NCI-H2227 treated with DMSO at 0.1 percent for 48 hours (cell line): ENCODE results near the gene SLC35G4.
"Not testable (repeated sequence)": the region's sequence is repeated elsewhere in the genome, so short reads cannot be mapped to it uniquely, and the experiment has no call there.

ENCODE experiments used
- DNase-seq: peaks from one replicate; lab custom pipeline; 2025; lab: John Stamatoyannopoulos, UW

Gene SLC35G4

DNA sequence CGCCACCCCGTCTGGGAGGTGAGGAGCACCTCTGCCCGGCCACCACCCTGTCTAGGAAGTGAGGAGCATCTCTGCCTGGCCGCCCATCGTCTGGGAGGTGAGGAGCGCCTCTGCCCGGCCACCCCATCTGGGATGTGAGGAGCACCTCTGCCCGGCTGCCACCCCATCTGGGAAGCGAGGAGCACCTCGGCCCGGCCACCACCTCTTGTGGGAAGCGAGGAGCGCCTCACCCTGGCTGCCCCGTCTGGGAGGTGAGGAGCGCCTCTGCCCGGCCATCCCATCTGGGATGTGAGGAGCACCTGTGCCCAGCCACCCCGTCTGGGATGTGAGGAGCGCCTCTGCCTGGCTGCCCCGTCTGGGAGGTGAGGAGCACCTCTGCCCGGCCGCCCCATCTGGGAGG is 4.6 kb downstream of the SLC35G4 start:
- not testable (repeated sequence) for DNase-seq

- DNase-seq = not testable (repeated sequence)
These were observed 5.6 kb downstream of the SLC35G4 start for GRCh38 chr18:11614981-11615380.

DNA sequence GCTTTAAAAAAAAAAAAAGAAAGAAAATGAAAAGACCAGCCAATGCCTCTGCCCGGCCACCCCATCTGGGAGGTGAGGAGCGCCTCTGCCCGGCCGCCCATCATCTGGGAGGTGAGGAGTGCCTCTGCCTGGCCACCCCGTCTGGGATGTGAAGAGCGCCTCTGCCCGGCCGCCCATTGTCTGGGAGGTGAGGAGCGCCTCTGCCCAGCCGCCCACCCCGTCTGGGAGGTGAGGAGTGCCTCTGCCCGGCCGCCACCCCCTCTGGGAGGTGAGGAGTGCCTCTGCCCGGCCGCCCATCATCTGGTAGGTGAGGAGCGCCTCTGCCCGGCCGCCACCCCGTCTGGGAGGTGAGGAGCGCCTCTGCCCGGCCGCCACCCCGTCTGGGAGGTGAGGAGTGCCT is 37.9 kb downstream of the SLC35G4 start:
- not testable (repeated sequence) for DNase-seq

DNA sequence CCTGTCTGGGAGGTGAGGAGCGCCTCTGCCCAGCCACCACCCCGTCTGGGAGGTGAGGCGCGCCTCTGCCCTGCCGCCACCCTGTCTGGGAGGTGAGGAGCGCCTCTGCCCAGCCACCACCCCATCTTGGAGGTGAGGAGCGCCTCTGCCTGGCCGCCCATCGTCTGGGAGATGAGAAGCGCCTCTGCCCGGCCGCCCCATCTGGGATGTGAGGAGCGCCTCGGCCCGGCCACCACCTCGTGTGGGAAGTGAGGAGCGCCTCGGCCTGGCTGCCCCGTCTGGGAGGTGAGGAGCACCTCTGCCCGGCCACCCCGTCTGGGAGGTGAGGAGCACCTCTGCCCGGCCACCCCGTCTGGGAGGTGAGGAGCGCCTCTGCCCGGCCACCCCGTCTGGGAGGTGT is 38.4 kb downstream of the SLC35G4 start:
- DNase-seq = not testable (repeated sequence)

- no peak for DNase-seq
These were observed 40.4 kb downstream of the SLC35G4 start for GRCh38 chr18:11649839-11650238.

DNA sequence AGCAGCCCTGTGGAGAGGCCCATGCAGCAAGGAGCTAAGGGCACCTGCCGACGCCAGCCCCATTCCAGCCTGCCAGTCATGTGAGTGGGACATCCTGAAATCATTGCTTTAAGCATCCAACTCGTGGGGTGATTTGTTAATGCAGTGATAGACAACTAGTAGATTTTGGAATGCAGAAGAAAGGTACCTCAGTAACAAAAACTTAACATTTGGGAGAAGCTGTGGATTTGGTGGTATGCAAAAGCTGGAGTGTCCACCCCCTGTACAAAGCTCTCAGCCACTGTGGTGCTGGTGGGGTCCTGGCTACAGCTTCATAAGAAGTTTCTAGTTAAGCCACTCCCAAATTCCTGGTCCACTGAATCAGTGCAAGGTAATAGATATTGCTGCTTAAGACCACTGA is 42.5 kb downstream of the SLC35G4 start:
- no peak for DNase-seq

GRCh38 chr18:11653521-11653920 is 44.1 kb downstream of the SLC35G4 start:
- no peak for DNase-seq

DNA sequence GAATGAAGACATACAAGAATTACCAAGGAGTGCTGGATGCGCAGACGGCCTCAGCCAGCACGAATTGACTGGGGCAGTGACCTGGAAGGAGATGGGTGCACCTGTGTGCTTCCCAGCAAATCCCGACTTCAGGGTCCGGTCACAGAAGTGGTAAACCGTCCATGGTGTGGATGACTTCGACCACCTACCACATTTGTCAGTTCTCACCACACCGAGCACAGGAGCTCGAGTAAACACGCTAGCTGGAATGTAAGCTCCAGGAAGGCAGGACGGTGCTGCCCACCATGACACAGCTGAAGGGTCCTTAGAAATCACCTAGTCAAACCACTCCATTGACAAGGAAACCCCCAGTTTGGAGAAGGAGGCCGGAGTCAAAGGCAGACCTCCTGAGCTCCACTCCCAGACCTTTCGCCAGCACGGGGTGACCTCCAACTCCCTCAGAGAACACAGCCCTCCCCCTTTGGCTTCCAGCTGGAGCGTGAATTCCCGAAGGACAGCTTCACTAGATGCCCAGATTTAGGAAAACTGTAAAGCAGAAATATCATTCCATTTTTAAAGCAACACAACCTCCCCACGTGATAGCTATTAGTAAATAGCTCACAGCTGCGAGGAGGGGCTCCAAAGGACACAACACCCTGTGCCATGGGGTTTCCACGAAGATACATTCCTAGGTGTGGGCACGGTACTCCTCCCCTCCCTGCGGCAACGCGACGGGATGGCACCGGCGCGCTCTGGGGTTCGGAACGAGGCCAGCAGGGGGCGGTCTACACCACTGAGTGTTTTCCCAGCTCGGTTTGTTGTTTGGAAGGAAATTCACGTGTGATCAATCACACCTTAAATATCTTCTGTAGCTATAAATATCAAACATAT is 45.6 kb downstream of the SLC35G4 start:
- DNase-seq = peak; percentile 2

DNA sequence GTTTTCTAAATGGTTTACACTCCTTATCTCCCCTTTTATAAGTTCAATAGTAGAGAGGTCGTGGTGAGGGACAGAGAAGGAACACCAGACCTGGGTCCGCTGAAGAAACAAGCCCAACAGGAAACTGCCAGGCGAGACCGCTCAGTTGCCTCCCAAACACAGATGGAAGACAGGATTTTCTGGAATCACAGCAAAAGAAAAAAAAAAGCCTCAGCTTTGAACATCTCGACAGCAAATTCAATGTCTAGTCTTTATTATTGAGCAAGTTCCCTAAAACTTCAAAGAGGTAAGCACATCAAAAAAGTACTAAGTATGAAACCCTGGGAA is 46.2 kb downstream of the SLC35G4 start:
- DNase-seq = no peak

DNA sequence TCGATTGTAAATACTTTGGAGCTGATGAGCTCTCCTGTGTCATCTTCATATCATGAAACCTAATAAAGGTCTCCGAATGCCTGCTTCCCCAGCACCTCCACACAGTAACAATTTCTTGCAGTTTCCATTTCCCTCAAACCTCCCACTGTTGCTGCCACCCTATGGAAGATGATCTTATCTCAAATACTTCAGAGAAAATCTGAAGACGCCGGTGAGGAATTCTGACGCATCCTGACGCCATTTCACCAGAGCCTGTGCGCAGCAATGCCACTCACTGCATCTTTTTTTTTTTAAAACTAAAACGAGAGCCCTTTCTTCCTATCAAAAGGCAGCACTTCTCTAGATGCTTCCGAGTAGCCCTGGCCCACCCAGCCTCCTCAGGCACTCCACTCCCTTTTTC is 47.8 kb downstream of the SLC35G4 start:
- no peak for DNase-seq

DNA sequence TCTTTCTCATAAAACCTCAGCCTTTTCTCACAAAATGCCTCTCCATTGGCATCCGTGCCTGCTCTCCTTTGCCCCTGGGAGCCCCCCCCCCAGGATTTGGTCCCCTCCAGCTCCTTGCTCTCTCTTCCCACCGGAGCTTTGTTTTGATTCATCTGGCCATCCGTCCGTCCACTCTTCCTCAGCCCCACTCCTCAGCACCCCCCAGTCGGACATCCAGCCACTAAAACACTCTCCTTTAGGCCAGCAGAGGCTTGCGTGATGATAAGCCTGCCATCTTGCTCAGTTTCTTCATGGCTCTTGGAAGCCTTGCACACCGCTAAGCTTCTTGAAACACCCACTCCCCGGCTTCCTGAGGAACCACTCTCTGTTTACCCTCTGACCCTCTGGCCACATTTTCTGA is 48.2 kb downstream of the SLC35G4 start:
- DNase-seq = no peak

DNA sequence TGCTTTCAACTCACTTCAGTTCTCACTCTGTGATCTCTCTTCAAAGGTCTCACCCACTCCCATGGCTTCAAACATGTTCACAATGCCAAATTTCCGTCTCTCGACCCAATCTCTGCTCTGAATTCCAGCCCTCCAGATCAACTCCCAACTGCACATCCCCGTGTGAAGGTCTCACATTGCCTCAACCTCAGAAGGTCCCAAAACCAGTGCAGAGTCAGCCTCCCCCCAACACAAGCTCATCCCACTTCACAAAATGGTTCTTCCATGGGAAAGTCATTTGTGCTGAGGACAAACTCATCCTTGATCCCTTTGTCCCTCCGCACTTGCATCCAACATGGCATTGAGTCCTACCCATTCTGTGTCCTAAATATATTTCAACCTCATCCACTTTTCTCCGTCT is 48.6 kb downstream of the SLC35G4 start:
- DNase-seq = no peak

DNA sequence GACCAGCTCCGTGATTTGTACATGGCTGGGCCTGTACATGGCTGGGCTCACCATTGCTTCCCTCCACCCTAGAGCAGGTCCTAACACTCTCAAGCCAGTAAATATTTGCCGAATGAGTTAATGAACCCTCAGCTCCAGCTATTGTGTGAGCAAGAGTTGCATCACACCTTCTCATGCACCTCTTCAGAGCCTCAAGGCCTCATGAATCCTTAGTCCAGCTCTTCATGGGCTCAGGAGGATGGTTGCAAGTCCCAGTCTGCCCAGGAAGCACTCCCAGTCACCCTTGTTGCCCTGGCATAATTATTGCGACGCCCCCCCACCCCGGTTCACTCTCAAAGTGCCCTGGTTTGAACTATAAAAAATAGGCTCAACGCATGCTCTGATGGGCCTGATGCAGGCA is 49.6 kb downstream of the SLC35G4 start:
- DNase-seq = no peak
